Skeletal muscle cell (primary cell): ENCODE results near the gene CNR2.
A peak's percentile ranks its signal among the peaks of the same experiment; 100 is the strongest.
"Not testable (repeated sequence)": the region's sequence is repeated elsewhere in the genome, so short reads cannot be mapped to it uniquely, and the experiment has no call there.

ENCODE experiments used
- DNase-seq: peaks from one replicate; pipeline ENCODE4 v3.0.0-alpha.2; 2010; ENCODE audit warnings: low read depth
- H3K4me3 ChIP-seq: 2 replicates; pipeline ENCODE4 v1.5.1; 2011; ENCODE audit warnings: low read depth, mild to moderate bottlenecking, control low read depth, low read length, moderate library complexity

The CNR2 gene

GRCh38 chr1:23895993-23896392, 17.2 kb downstream of the CNR2 start:
- DNase-seq: no peak
- no peak overlapping the region for H3K4me3 ChIP-seq

GRCh38 chr1:23895082-23895481, 18.1 kb downstream of the CNR2 start:
- DNase-seq: no peak

DNA sequence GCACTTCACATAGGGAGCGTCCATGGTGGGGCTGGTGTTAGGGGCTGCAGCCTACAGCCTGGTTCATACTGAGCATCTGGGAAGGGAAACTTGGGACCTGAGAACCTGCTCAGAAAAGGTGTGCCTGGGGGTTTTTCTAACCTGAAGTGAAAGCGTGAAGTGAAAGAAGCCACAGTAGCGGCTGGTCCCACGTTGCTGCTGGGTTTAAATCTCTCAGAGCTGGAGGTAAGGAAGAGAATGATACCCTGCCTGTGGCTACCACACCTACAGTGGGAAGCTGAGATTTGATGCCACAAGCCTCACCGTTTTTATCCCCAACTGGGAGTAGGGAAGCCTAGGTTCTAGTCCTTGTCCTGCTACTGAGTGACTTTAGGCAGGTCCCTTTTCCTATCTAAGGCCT, 24.1 kb downstream of the CNR2 start:
- no peak for DNase-seq
- no peak overlapping the region for H3K4me3 ChIP-seq

More at GRCh38 chr1:23895082-23895481, 18.1 kb downstream of the CNR2 start:
- no peak overlapping the region for H3K4me3 ChIP-seq

GRCh38 chr1:23885222-23885621, 27.9 kb downstream of the CNR2 start:
- no peak for DNase-seq
- H3K4me3 ChIP-seq: no peak overlapping the region

DNA sequence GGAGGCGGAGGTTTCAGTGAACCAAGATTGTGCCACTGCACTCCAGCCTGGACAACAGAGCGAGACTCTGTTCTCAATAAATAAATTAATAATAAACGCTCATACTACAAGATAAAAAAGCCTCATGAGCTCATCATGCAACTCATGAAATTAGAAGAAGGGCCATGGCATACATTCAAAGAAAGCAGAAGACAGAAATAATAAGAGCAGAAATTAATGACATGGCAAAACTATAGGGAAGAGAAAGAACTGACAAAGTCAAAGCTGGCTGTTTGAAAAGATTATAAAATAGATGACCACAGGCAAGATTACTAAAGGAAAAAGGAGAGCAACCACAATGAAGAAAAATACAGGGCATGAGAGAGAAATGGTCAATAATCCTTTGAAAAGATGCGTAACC, 30.4 kb downstream of the CNR2 start:
- DNase-seq: no peak
- no peak overlapping the region for H3K4me3 ChIP-seq

DNA sequence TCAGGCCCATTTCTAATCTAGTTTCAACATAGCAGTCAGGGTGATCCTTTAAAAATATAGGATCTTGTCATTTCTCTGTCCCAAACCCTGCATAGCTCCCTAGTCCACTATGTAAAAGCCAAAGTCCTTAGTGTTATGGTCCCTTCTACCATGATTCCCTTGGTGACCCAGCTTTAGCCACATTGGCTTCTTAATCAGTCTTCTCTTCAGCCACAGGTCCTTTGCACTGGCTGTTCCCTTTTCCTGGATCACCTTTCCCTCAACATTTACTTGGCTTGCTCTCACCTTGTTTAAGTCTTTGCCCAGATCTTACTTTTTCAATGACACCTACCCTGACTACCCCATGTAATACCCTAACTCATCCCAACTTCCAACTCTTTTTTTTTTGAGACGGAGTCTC, 33.4 kb downstream of the CNR2 start:
- no peak for DNase-seq
- no peak overlapping the region for H3K4me3 ChIP-seq

DNA sequence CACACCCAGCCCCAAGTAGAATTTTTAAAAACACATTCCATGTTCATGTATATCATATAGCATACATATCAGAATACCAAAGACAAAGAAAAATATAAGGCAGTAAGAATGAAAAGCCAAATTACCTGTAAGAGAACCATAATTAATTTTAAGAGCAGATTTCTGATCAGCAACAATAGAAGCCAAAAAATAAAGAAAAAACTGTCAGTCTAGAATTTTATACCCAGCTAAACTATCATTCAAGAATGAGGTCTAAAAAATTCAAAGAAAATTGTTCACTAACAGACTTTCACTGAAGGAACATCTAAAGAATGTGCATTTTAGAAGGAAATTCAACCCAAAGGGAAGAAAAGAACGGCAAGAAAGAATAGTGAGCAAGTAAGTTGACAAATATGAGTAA, 34.5 kb downstream of the CNR2 start:
- no peak overlapping the region for H3K4me3 ChIP-seq
- no peak for DNase-seq

DNA sequence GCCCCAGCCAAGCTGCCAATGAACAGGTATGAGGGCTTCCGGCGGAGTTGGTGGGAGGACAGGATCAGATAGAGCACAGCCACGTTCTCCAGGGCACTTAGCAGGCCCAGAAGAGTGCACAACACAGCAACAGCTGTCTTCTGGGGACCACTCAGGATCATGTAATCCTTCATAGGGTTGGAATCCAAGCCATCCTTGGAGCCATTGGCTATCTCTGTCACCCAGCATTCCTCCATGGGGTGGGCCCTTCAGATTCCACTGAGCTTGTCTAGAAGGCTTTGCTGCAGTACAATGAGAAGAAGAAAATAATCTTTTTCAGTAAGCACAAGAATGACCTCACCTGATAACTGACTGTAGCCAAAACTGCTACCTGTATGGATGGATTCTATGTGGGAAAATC, 37.8 kb downstream of the CNR2 start:
- H3K4me3 ChIP-seq: no peak overlapping the region
- no peak for DNase-seq

- no peak overlapping the region for H3K4me3 ChIP-seq
- no peak for DNase-seq
Observed at GRCh38 chr1:23872421-23872820, 40.7 kb downstream of the CNR2 start.

DNA sequence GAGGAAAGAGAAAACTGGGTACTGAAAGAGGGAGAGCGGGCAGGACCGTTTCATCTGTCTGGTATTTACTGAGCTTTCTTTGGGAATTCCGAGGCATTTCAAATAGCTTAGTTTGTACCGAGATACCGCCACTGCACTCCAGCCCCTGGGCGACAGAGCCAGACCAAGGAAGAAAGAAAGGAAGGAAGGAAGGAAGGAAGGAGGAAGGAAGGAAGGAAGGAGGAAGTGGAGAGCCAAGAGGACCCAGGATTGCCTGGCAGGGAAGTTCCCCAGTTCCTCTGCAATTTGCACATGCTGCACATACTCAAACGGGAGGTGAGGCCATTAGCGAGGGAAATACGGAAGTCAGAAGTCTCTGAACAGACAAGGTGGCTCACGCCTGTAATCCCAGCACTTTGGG, 44.1 kb downstream of the CNR2 start:
- no peak for DNase-seq
- no peak overlapping the region for H3K4me3 ChIP-seq

- DNase-seq: no peak
Observed at GRCh38 chr1:23868557-23869016, 44.6 kb downstream of the CNR2 start.

GRCh38 chr1:23867895-23868556, 45.1 kb downstream of the CNR2 start, which contains the start of gene FUCA1:
TSS of gene FUCA1 (minus strand) at chr1:23868290. CDS start at chr1:23868286, 4 bp downstream.
- DNase-seq: peak; percentile 41
- peak within 1 kb of the TSS; percentile 61 for H3K4me3 ChIP-seq

More at GRCh38 chr1:23868557-23869016, 44.6 kb downstream of the CNR2 start:
- peak overlapping the region; percentile 61 for H3K4me3 ChIP-seq

GRCh38 chr1:23867542-23867894, 45.6 kb downstream of the CNR2 start:
- DNase-seq: no peak

DNA sequence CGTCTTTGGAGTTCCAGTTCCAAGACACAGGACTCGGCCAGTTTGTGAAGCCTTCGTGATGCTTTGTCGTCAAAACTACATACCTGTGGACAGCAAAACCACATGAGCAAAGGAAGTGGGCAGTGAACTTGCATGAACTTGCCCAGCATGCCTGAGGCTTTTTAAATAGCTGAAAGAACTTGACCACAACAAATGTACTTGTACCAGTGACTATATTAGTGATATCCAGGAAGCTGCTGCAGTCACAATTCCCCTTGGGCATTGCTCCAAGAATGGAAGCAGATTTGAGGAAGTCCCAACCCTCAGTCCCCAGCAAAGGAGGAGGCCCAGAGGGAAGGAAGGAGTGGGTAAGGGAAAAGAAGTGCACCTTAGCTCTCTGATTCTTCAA, 47.6 kb downstream of the CNR2 start:
- DNase-seq: peak; percentile 25
- H3K4me3 ChIP-seq: no peak overlapping the region

More at GRCh38 chr1:23867542-23867894, 45.6 kb downstream of the CNR2 start:
- peak overlapping the region; percentile 61 for H3K4me3 ChIP-seq

DNA sequence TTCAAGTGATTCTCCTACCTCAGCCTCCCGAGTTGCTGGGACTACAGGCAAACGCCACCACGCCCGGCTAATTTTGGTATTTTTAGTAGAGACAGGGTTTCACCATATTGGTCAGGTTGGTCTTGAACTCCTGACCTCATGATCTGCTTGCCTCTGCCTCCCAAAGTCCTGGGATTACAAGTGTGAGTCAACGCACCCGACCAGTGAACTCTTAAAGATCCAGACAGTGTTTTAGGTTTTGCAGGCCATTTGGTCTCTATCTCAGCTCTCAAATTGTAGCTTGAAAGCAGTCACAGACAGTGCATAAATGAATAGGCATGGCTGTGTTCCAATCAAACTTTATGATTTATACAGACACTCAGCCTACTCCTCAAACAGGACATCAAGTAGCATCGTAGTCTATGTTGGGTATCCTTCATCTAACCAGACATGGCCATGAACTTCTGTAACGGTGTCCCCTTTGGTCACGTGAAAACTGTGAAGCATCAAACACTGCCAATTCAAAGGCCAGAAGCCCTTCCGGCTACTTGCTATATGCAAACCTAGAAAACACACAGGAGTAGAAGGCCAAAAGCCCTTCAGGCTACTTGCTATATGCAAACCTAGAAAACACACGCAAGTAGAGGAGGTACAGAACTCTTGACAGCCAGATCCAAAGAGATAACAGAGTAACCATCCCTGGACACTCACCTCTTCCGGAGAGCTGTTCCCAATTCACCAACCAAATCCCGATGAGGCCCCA, 48.2 kb downstream of the CNR2 start:
- H3K4me3 ChIP-seq: no peak overlapping the region

GRCh38 chr1:23862640-23863039, 50.5 kb downstream of the CNR2 start:
- H3K4me3 ChIP-seq: no peak overlapping the region
- no peak for DNase-seq

More for the DNA sequence above, 48.2 kb downstream of the CNR2 start:
- no peak for DNase-seq

- H3K4me3 ChIP-seq: no peak overlapping the region
- no peak for DNase-seq
Observed at GRCh38 chr1:23854568-23854967, 58.6 kb downstream of the CNR2 start.

DNA sequence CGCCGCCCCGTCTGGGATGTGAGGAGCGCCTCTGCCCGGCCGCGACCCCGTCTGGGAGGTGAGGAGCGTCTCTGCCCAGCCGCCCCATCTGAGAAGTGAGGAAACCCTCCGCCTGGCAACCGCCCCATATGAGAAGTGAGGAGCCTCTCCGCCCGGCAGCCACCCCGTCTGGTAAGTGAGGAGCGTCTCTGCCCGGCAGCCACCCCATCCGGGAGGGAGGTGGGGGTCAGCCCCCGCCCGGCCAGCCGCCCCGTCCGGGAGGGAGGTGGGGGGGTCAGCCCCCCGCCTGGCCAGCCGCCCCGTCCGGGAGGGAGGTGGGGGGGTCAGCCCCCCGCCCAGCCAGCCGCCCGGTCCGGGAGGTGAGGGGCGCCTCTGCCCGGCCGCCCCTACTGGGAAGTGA, 60.0 kb downstream of the CNR2 start:
- not testable (repeated sequence) for H3K4me3 ChIP-seq

DNA sequence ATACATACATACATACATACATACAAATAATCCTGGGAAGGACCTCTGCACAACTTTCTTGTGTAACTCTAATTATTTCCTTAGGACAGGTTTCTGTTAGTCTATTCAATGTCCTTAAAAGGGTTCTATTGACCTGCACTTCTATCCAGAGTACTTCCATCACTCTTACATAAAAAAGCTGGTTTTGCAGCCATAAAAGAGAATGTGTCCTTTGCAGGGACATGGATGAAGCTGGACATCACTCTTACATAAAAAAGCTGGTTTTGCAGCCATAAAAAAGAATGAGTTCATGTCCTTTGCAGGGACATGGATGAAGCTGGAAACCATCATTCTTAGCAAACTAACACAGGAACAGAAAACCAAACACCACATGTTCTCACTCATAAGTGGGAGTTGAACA, 61.8 kb downstream of the CNR2 start:
- H3K4me3 ChIP-seq, DNase-seq: not testable (repeated sequence)

More for the DNA sequence above, 60.0 kb downstream of the CNR2 start:
- DNase-seq: not testable (repeated sequence)

- no peak overlapping the region for H3K4me3 ChIP-seq
- DNase-seq: no peak
Observed at GRCh38 chr1:23848673-23849616, 64.2 kb downstream of the CNR2 start.
